Skeletal muscle tissue (tissue), 4 donors: ENCODE measurements around the gene MAP4K4. TPM values are rescaled to one million over a fixed set of nuclear protein-coding genes. Genes with fewer than 3 reads are reported as not detected.

Experiments used
- H3K27ac ChIP-seq: one replicate; pipeline ENCODE4 v1.7.0; 2013; ENCODE audit warnings: mild to moderate bottlenecking, low read depth, low read length, inconsistent platforms
- H3K27me3 ChIP-seq, 3 donors: one replicate each; pipeline ENCODE4 v1.7.0; 2013; ENCODE audit warnings: low read length in 3 of 3; ENCODE audit not compliant: control insufficient read depth in 3 of 3, insufficient read depth in 3 of 3
- H3K36me3 ChIP-seq, 3 donors: one replicate each; pipeline ENCODE4 v1.7.0; 2013; ENCODE audit warnings: low read length in 3 of 3; ENCODE audit not compliant: control insufficient read depth in 3 of 3, insufficient read depth in 3 of 3
- H3K4me1 ChIP-seq, 3 donors: one replicate each; pipeline ENCODE4 v1.7.0; 2013; ENCODE audit warnings: low read length in 3 of 3, mild to moderate bottlenecking in 3 of 3; ENCODE audit not compliant: control insufficient read depth in 3 of 3, insufficient read depth in 3 of 3
- H3K4me3 ChIP-seq, 3 donors: one replicate each; pipeline ENCODE4 v1.7.0; 2013; ENCODE audit warnings: low read length in 3 of 3
- H3K9ac ChIP-seq, 3 donors: one replicate each; pipeline ENCODE4 v1.7.0; 2013; ENCODE audit warnings: low read length in 3 of 3, mild to moderate bottlenecking in 3 of 3, moderate library complexity in 2 of 3, low read depth in 1 of 3
- H3K9me3 ChIP-seq, 3 donors: one replicate each; pipeline ENCODE4 v1.7.0; 2013; ENCODE audit warnings: low read length in 3 of 3; ENCODE audit not compliant: control insufficient read depth in 3 of 3
- total RNA-seq: library from RNA; depleted of rRNA; stranded (reverse); fragments of >200 nt; gene quantifications from one replicate; pipeline ENCODE4 v1.2.3, GENCODE V29; 2014
- donor health status: Osteomylitis.

Gene MAP4K4
- total RNA-seq, 1 donor from 2014 or later: 77.2 TPM

DNA sequence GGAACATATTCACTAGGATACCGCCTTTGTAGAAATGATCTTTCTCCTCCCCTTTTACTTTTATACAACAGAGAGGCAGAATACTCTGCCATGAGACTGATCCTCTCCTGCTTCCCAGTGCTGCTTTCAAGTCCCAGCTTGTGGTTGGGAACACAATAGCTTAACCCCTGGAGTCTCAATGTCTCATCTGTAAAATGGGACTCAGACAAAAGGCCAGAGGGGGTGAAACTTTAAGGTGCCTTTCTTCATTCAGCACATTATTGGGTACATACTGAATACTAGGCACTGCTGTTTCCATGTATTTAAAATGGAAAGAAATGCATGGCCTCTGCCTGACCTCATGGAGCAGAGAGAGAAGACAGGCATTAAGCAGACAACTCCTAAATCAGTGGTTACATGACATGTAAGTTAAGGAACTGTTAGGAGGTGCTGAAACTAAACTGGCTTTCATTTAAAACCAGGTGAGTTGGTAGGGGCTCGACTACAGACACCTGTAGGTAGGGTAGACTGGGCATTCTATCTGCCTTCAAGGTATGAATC is 53.8 kb downstream of the MAP4K4 start:
- no peaks in the 10 kb centered on the region for H3K36me3 ChIP-seq
- no peak overlapping the region for H3K27ac ChIP-seq
- H3K4me1 ChIP-seq: peaks cover 38 to 43% (median 43%) of the 10 kb centered on the region in 3 donors
- no peak overlapping the region for H3K4me3 ChIP-seq
- no peaks in the 10 kb centered on the region for H3K27me3 ChIP-seq
- no peaks in the 10 kb centered on the region for H3K9me3 ChIP-seq
- H3K9ac ChIP-seq: no peak overlapping the region

DNA sequence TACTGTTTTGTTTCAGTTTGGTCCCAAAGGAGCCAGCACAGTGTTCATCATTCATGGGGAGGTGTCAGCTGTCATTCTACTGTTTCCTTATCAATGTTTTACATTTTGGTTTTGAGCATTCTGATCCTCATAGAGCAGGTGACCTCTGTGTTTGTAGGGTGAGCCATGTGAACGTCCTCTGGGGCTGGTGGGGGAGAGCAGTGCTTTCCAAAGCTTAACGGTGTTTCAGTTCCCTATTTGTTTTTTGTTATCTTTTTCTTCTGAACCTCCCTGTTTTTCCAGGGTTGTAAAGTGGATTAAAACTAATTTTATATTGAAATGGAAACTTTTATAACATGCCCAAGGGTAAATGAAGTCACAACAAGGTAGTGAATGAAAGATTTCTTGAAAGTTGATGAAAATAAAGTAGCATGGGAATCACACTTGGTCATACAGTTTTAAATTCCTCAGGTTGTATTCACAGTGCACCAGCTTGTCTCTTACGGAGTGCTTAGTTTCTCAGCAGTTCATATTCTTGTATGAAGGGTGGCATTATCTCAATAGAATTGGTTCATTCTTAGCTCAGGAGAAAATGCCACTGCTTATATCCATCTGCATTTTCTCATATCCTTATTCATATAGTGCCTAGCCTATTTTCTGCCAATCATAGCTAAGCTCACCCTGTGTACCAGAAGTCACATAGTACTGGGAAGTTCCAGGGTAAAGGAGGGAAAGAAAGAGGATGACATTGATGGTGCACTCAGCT is 54.5 kb downstream of the MAP4K4 start:
- no peaks in the 10 kb centered on the region for H3K9me3 ChIP-seq
- no peak overlapping the region for H3K27ac ChIP-seq
- H3K36me3 ChIP-seq: no peaks in the 10 kb centered on the region
- H3K4me1 ChIP-seq: peaks cover 37 to 44% (median 38%) of the 10 kb centered on the region in 3 donors
- H3K4me3 ChIP-seq: no peak overlapping the region
- no peak overlapping the region for H3K9ac ChIP-seq
- H3K27me3 ChIP-seq: no peaks in the 10 kb centered on the region

DNA sequence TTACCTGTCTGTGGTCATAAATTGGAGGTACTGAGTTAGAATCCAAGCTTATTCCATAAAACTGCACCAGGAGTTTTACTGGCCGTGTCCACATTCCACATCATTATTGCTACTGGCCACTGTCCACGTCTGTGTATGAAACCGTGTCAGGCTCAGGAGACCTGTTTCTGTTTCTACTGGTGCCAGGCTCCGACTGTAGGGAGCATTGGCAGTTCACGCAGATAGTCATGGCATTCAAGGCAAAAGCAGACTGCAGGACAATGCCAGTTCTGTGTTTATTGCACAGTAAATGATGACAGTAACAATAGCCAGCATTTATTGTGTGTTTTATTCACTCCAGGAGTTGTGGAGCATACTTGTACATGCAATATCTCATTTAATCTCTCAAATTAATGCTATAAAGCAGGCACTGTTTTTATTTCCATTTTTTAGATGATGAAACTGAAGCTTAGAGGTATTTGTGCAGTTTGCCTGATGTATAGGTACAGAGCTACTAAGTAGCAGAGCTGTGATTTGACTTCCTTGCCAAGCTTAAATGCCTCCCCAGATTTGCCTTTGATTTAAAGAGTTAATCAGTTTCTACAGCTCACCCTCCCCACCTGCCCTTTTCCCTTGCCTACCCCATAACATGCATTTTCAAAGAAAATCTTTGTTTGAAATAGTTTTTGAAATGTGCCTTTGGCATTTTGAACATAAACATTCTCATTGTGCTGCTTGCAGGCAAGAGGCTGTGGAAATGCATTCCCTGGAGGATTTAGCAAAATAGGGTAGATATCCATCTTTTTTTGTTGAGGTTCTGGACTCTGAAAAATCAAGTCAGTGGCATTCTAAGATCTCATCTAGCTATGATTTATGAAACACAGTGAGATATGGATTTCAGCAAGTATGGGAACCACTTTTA is 55.5 kb downstream of the MAP4K4 start:
- H3K27ac ChIP-seq: no peak overlapping the region
- no peak overlapping the region for H3K4me3 ChIP-seq
- no peak overlapping the region for H3K9ac ChIP-seq

DNA sequence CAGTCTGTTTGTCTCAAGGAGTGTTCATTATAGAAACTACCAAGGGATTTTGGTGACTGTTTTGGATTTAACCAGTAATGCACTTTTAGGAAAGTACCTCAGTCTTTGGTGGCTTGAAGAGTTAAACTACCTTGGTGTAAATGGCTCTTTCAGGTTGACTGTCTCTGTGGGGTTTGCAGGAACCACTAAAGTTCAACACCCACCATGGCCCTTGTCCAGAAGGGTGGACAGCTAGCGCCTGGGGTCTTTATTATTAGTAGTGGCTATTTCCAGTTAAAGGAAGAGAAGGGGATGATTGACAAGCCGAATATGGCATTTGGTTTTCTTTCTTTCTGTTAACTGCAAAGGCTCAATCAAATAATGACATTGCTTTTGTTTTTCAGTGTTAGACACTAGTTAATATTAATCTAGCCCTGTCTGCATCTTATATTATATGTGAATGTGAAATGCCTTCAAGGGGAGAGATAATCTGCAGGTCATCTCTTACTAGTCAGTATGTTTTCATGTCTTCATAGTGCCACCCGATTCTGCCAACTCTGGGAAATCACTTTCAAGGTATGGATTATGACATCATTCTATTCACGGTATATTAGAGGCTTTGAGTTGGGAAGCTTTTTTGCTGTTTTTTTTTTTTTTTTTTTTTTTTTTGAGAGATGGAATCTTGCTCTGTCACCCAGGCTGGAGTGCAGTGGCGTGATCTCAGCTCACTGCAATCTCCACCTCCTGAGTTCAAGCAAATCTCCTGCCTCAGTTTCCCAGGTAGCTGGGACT is 56.4 kb downstream of the MAP4K4 start:
- Histone ChIP-seq H3K4me1 (peaks cover 31 to 37% (median 32%) of the 10 kb centered on the region in 3 donors), H3K27ac (no peak overlapping the region)

More for the DNA sequence above, 55.5 kb downstream of the MAP4K4 start:
- Histone ChIP-seq H3K27me3 (no peaks in the 10 kb centered on the region), H3K9me3 (no peaks in the 10 kb centered on the region), H3K4me1 (peaks cover 33 to 42% (median 35%) of the 10 kb centered on the region in 3 donors), H3K36me3 (no peaks in the 10 kb centered on the region)

DNA sequence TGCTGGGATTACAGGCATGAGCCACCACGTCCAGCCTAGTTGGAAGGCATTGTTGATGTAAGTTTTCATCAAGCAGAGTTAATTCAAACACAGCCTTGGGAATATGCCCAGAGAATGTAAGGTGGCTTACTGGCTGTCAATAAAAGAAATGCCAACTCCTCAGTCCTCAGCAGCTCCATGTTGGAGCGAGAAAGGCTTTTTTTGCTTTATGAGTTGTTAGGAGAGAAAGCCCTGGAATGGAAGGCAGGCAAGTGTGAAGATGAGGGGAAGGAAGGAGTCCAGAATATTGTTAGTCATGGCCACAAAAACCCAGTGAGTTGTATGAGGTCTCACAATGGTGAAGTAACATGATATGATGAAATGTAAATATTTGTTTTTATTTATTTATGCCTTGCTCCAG is 57.1 kb downstream of the MAP4K4 start:
- no peak overlapping the region for H3K27ac ChIP-seq

More for the DNA sequence above, 56.4 kb downstream of the MAP4K4 start:
- no peaks in the 10 kb centered on the region for H3K9me3 ChIP-seq
- H3K36me3 ChIP-seq: no peaks in the 10 kb centered on the region
- no peaks in the 10 kb centered on the region for H3K27me3 ChIP-seq
- H3K4me3 ChIP-seq: no peak overlapping the region
- peak overlapping the region in 1 of 3 donors; percentile 26 for H3K9ac ChIP-seq

DNA sequence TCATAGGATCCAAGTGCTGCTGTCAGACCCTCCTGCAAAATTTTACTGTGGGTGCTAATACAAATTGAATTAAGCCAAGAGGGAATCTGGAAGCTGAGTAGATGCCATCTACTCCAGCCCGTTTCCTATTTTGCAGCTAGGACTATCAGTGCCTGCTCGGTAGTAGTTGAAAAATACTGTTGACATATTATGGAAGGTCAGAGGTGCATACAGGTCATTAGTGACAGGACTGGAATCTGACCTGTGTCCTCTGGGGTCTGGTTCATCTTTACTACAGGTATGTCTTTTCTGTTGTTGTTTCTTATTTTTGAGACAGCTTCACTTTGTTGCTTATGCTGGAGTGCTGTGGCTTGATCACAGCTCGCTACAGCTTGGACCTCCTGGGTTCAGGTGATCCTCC is 58.8 kb downstream of the MAP4K4 start:
- Histone ChIP-seq H3K4me1 (peaks cover 31 to 34% (median 32%) of the 10 kb centered on the region in 3 donors), H3K9me3 (no peaks in the 10 kb centered on the region), H3K27ac (no peak overlapping the region), H3K4me3 (no peak overlapping the region), H3K36me3 (no peaks in the 10 kb centered on the region), H3K9ac (no peak overlapping the region), H3K27me3 (no peaks in the 10 kb centered on the region)

More for the DNA sequence above, 57.1 kb downstream of the MAP4K4 start:
- Histone ChIP-seq H3K9me3 (no peaks in the 10 kb centered on the region), H3K9ac (no peak overlapping the region), H3K36me3 (no peaks in the 10 kb centered on the region), H3K27me3 (no peaks in the 10 kb centered on the region), H3K4me1 (peaks cover 31 to 37% (median 32%) of the 10 kb centered on the region in 3 donors), H3K4me3 (no peak overlapping the region)

DNA sequence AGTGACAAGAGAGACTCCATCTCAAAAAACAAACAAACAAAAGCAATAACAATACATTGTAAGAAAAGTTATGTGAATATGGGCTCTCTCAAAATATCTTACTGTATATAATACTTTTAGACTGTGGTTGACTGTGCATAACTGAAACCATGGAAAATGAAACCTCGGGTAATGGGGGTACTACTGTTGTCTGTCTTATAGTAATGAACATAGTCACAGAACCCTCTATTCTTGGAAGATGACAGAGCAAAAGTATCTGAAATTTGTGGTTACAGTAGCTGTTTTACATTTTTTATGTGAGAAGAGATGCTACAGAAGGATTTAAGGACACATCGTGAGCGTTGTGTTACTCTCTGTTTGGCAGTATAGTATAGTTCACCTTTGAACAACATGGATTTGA is 60.5 kb downstream of the MAP4K4 start:
- Histone ChIP-seq H3K27ac (no peak overlapping the region), H3K9ac (no peak overlapping the region), H3K27me3 (no peaks in the 10 kb centered on the region), H3K36me3 (no peaks in the 10 kb centered on the region), H3K4me1 (peaks cover 28 to 37% (median 32%) of the 10 kb centered on the region in 3 donors), H3K4me3 (no peak overlapping the region), H3K9me3 (no peaks in the 10 kb centered on the region)

DNA sequence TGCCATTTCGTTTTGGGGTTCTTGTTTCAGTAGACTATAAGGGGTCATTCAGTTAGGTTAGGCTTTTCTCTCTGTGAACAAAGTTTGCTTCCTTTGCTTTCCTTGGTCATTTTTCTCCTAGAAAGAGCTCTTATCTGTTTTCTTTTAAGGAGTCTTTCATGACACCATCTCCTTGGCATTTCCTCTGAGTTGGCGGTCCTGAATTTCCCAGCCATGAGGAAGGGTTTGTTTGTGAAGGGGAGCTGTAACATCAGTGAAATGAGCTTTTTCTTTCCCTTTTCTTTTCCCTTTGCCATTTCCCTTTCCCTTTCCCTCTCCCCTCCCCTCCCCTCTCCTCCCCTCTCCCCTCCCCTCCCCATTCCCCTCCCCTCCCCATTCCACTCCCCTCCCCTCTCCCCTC is 61.7 kb downstream of the MAP4K4 start:
- Histone ChIP-seq H3K4me1 (peaks cover 32 to 40% (median 32%) of the 10 kb centered on the region in 3 donors), H3K27me3 (no peaks in the 10 kb centered on the region), H3K36me3 (no peaks in the 10 kb centered on the region), H3K27ac (no peak overlapping the region), H3K4me3 (no peak overlapping the region), H3K9me3 (no peaks in the 10 kb centered on the region), H3K9ac (no peak overlapping the region)

DNA sequence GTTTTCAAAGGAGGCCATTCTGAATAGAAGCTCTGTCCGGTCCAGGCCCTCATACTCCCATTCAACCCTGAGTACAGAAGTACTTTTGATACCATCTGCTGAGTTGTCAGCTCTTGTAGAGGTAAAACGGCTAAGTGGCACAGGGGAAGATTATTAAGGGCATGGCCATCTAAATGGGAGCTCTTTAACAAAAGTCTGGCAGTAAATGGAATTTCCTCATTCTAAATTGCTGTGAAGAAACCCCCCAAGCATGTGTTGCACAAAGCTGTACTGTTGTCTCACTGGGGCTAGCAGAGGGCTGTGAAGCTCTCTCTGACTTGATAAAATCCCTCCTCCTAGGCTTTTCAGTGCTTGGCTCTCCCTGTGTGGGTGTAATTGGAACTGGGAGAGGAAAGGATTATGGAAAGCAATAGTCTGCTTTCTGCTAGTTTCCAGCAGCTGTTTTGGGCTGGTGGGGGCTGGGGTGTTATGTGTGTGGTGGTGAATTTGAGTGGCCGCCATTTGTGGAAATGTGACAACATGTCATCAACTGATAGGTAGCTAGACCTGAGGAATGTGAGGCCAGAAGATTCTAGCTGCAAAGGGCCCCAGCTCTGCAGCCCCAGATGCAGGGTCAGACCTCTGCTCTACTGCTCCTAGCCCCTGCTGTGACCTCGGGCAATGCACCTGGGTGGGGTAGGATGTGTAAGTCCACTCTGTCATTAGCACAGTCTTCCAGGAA is 65.1 kb downstream of the MAP4K4 start:
- no peak overlapping the region for H3K9ac ChIP-seq
- no peaks in the 10 kb centered on the region for H3K36me3 ChIP-seq
- H3K9me3 ChIP-seq: no peaks in the 10 kb centered on the region
- H3K27ac ChIP-seq: peak overlapping the region; percentile 30
- H3K27me3 ChIP-seq: no peaks in the 10 kb centered on the region
- no peak overlapping the region for H3K4me3 ChIP-seq
- peaks cover 28 to 44% (median 38%) of the 10 kb centered on the region in 3 donors for H3K4me1 ChIP-seq
